Stomach smooth muscle (tissue), 2 donors: ENCODE data around the gene LRRC8A.

Source experiments
- H3K27ac ChIP-seq: one replicate; pipeline ENCODE4 v1.7.0; 2013; ENCODE audit warnings: mild to moderate bottlenecking, low read length, inconsistent platforms
- H3K27me3 ChIP-seq, 2 donors: one replicate each; pipeline ENCODE4 v1.7.0; 2013; ENCODE audit warnings: low read length in 2 of 2; ENCODE audit not compliant: insufficient read depth in 2 of 2, control insufficient read depth in 1 of 2
- H3K36me3 ChIP-seq, 2 donors: one replicate each; pipeline ENCODE4 v1.7.0; 2013; ENCODE audit warnings: low read length in 2 of 2; ENCODE audit not compliant: control insufficient read depth in 2 of 2, insufficient read depth in 2 of 2
- H3K4me1 ChIP-seq: one replicate; pipeline ENCODE4 v1.7.0; 2013; ENCODE audit warnings: low read length; ENCODE audit not compliant: control insufficient read depth, insufficient read depth
- H3K4me3 ChIP-seq, 2 donors: one replicate each; pipeline ENCODE4 v1.7.0; 2013; ENCODE audit warnings: low read length in 2 of 2
- H3K9ac ChIP-seq, 2 donors: one replicate each; pipeline ENCODE4 v1.7.0; 2013; ENCODE audit warnings: low read length in 2 of 2, mild to moderate bottlenecking in 1 of 2
- H3K9me3 ChIP-seq, 2 donors: one replicate each; pipeline ENCODE4 v1.7.0; 2013; ENCODE audit warnings: low read length in 2 of 2; ENCODE audit not compliant: control insufficient read depth in 2 of 2
- donor health status: healthy.
- donor health status: Pancreatic carcinoma.

The LRRC8A gene

DNA sequence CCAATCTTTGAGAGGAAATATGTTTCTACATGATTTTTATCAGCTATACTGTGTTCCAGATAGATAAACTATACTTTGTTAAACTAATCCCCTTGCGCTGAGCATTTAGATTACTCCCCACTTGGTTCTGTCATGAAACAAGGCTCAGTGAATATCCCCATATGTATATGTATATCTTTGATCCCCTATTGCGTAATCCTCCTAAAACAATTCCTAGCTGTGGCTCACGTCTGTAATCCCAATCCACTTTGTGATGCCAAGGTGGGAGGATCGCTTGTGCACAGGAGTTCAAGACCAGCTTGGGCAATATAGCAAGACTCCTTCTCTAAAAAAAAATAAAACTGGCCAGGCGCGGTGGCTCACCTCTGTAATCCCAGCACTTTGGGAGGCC, 41.6 kb downstream of the LRRC8A start:
- Histone ChIP-seq H3K4me1 (peaks cover 24% of the 10 kb centered on the region), H3K36me3 (peaks cover 0 to 2% of the 10 kb centered on the region in 2 donors), H3K4me3 (no peak overlapping the region), H3K9me3 (no peaks in the 10 kb centered on the region), H3K27ac (no peak overlapping the region), H3K9ac (no peak overlapping the region), H3K27me3 (no peaks in the 10 kb centered on the region)

DNA sequence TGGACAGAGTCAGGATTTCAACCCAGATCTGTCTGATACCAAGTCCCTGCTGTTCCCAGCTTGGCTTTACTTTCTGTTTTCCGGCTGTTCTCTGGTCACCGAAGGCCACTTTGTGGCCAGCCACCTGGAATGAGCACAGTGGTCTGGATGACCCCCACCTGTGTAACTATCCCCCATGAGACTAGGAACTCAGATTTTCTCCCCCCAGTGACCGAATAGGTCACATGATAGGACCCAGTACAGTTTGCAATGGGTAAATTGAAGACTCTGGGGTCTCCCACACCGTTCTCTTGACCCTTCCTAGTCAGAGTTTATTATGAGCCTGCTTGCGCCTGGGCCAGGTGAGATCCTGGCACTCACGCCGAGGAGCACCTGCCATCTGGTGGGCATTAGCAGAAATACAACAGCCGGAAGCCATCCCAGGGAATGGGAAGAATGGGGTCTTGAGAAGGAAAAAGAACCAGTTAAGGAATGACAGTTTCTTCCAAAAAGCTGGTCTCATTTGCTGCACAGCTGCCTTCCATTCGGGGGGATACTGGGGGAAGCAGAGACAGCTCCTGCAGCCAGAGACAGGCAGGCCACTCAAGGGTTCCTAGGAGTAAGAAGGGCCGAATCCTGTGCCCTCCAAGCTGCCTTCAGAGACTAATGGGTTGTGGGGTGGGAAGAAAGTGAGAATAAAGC, 45.9 kb downstream of the LRRC8A start:
- Histone ChIP-seq H3K9me3 (no peaks in the 10 kb centered on the region), H3K9ac (no peak overlapping the region), H3K27ac (no peak overlapping the region), H3K4me3 (no peak overlapping the region), H3K27me3 (no peaks in the 10 kb centered on the region), H3K36me3 (no peaks in the 10 kb centered on the region), H3K4me1 (no peaks in the 10 kb centered on the region)

DNA sequence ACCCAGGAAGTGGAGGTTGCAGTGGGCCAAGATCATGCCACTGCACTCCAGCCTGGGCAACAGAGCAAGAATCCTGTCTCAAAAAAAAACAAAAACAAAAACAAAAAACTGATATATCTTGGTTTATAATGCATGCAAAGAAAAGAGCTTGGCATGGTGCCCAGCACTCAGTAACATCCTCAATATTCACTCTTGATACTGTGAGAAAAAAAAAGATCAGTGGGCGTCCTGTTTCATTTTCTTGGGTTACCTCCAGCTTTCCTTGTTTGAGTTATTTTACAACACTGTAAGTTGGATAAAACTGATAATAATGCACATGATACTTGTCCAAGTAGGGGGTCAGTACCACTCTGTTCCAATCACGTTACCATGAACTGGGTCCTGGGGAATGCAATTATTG, 46.7 kb downstream of the LRRC8A start:
- H3K9ac ChIP-seq: no peak overlapping the region
- H3K27ac ChIP-seq: no peak overlapping the region
- H3K9me3 ChIP-seq: no peaks in the 10 kb centered on the region
- H3K36me3 ChIP-seq: no peaks in the 10 kb centered on the region
- H3K4me3 ChIP-seq: no peak overlapping the region
- H3K4me1 ChIP-seq: no peaks in the 10 kb centered on the region
- no peaks in the 10 kb centered on the region for H3K27me3 ChIP-seq

DNA sequence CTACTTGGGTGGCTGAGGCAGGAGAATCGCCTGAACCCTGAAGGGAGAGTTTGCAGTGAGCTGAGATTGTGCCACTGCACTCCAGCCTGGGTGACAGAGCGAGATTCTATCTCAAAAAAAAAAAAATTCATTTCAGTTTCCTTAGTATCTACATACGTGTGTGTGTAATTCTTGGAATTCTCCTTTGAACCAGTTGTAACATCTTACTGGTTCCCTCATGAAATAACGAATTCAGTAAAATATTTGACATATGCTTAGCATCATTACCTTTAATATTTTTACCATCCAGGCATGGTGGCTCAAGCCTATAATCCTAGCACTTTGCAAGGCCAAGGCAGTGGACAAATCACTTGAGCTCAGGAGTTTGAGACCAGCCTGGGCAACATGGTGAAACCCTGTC, 47.6 kb downstream of the LRRC8A start:
- Histone ChIP-seq H3K9me3 (no peaks in the 10 kb centered on the region), H3K4me3 (no peak overlapping the region), H3K9ac (no peak overlapping the region), H3K36me3 (no peaks in the 10 kb centered on the region), H3K27me3 (no peaks in the 10 kb centered on the region), H3K27ac (no peak overlapping the region), H3K4me1 (no peaks in the 10 kb centered on the region)

DNA sequence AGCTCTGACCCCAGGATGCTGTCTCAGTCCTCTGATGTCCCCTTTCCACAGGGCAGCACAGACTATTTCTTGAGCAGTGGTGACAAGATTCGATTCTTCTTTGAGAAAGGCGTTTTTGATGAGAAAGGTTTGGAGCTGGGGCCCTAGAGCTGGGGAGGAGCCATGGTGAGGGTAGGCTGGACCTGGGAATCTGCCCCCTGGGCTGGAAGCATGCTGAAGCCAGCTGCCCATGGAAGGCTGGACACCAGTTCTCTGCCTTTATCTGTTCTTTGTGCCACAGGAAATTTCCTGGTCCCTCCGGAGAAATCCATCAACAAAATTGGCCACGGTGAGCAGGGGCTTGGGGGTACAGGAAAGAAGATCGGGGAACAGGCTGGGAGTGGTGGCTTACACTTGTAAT, 51.8 kb downstream of the LRRC8A start:
- H3K27ac ChIP-seq: no peak overlapping the region
- no peak overlapping the region for H3K4me3 ChIP-seq
- no peaks in the 10 kb centered on the region for H3K36me3 ChIP-seq
- H3K27me3 ChIP-seq: no peaks in the 10 kb centered on the region
- H3K9me3 ChIP-seq: no peaks in the 10 kb centered on the region
- H3K9ac ChIP-seq: no peak overlapping the region
- H3K4me1 ChIP-seq: no peaks in the 10 kb centered on the region

DNA sequence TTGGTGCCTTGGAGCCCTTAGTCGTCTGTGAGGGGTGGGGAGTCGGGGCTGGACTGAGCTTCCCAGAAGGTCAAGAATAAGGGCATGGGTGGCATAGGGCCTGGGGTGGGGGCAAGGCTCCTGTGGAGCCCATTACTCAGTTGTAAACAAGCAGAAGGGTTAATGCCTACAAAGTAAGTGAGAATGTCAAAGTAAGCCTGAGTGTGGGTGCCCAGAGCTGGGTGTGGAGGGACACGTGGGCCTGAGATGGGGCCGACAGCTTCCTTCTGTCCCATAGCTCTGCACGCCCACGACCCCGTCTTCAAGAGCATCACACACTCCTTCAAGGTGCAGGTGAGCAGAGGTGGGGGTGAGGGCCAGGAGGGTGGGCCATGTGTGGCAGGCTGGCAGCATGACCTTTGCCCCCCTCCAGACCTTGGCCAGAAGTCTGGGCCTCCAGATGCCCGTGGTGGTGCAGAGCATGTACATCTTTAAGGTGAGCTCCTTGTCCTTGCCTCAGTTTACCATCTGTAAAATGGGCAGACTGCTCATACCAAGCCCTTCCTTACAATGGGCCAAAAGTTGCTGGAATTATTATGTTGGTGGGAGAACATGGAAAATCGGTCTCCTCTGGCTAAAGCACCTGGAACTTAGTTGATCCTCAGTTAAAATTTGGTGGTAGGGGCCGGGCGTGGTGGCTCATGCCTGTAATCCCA, 54.4 kb downstream of the LRRC8A start:
- Histone ChIP-seq H3K4me3 (no peak overlapping the region), H3K4me1 (peaks cover 5% of the 10 kb centered on the region), H3K9ac (no peak overlapping the region), H3K27me3 (no peaks in the 10 kb centered on the region), H3K36me3 (no peaks in the 10 kb centered on the region), H3K27ac (no peak overlapping the region), H3K9me3 (no peaks in the 10 kb centered on the region)

DNA sequence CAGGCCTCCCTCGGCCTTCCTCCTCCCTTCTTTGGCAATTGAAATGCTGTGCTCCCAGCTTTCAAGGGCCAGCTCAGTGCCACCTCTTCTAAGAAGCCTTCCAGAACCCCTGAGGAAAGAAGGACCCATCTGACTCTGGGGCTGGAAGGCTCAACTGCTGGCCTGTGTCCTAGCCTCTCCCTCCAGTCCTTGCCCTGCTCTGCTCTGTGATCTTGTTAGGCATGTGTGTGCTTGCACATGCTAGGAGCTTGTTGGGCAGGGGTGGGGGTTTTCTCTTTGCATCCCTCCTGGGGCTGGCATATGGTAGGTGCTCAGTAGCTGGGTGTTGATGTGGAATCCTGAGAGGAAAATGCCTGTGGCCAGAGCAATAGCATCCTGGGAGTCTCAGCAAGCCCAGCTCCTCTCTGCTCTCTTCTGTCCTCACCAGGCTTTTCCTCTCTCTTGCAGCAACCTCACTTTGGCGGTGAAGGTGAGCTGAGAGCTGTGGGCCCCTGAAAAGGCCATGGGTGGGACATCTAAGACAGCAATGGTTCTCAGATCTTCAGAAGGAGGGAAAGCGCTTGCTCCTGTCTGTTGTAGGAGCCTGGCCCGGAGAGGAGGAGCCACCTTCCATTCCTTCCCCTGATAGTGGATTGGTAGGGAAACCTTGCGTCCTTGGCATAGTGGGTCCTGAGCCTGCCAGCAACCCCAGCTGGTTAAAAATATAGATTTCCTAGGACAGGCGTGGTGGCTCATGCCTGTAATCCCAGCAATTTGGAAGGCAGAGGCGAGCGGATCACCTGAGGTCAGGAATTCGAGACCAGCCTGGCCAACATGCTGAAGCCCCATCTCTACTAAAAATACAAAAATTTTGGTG, 55.6 kb downstream of the LRRC8A start:
- Histone ChIP-seq H3K36me3 (peaks cover 0 to under 1% of the 10 kb centered on the region in 2 donors), H3K9ac (no peak overlapping the region), H3K27ac (no peak overlapping the region), H3K9me3 (no peaks in the 10 kb centered on the region), H3K4me3 (no peak overlapping the region), H3K4me1 (peaks cover 5% of the 10 kb centered on the region), H3K27me3 (no peaks in the 10 kb centered on the region)

DNA sequence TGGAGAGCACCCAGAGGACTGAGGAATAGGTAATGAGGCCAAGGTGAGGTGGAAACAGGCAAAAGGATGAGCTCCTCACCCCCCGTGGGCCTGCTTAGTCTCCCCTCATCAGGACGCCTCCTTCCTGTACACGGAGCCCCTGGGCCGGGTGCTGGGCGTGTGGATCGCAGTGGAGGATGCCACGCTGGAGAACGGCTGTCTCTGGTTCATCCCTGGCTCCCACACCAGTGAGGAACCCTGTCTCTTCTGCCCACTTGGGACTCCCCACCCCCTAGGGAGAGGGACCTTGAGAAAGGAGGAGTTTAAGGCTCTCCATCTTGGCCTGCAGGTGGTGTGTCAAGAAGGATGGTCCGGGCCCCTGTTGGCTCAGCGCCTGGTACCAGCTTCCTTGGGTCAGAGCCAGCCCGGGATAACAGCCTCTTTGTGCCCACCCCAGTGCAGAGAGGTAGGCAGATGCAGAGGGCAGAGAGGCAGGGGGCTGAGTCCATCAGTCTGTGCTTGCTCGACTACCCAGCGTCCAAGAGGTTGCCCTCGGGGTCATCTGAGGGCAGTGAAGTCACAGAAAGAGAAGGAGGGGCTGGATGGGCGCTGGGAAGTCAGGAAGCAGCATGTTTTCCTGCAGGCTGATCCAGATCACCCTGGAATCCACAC, 58.5 kb downstream of the LRRC8A start:
- peaks cover 10% of the 10 kb centered on the region for H3K4me1 ChIP-seq
- no peak overlapping the region for H3K4me3 ChIP-seq
- no peaks in the 10 kb centered on the region for H3K9me3 ChIP-seq
- H3K36me3 ChIP-seq: peaks cover 2 to 9% of the 10 kb centered on the region in 2 donors
- peak overlapping the region in 1 of 2 donors; percentile 21 for H3K9ac ChIP-seq
- H3K27ac ChIP-seq: peak overlapping the region; percentile 31
- no peaks in the 10 kb centered on the region for H3K27me3 ChIP-seq

DNA sequence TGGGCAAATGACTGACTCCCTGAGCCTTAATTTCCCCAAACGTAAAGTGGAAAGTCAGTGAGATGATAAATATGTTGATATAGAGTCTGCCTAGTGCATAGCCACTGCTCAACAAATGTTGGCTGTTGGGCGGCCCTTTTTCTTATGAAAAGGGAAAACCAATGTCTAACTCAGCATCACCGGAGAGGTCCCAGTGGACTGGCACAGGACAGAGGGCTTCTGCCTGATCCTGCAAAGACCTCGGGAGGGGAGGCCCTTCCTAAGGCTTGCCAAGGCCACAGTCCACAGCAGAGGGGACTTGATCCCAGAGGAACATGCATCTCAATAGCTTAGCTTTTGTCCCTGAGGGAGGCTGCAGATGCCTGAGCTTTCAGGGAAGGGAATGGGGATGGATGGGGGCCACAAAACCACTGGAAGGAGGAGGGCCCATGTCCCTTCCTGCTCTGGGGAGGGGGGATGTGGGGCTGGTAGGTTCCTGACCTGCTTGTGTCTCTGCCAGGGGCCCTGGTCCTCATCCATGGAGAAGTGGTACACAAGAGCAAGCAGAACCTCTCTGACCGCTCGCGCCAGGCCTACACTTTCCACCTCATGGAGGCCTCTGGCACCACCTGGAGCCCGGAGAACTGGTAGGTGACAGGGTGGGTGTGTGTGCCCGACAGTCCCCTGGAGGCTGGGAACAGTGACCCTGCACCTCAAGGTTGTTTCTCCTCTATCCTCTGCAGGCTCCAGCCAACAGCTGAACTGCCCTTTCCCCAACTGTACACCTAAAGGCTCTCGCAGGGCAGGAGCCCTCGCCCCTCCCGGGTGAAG, 59.2 kb downstream of the LRRC8A start:
- Histone ChIP-seq H3K9ac (no peak overlapping the region), H3K4me1 (peaks cover 13% of the 10 kb centered on the region), H3K4me3 (no peak overlapping the region), H3K36me3 (peaks cover 2 to 13% of the 10 kb centered on the region in 2 donors), H3K27me3 (no peaks in the 10 kb centered on the region), H3K27ac (peak overlapping the region; percentile 31), H3K9me3 (no peaks in the 10 kb centered on the region)
